ENCODE measurements around the gene RASAL3.

- TF ChIP-seq TAF1 (IDR thresholded peaks at IDR 0.05; ENCODE audit: low read depth, low read length) (no peak), POLR2A (IDR thresholded peaks at IDR 0.05; ENCODE audit: low read depth, low read length) (no peak), POLR2AphosphoS5 (IDR thresholded peaks at IDR 0.05; ENCODE audit: low read depth, low read length) (no peak)
Observed at GRCh38 chr19:15471639-15472101, 7.3 kb upstream of the RASAL3 start.
